Activated CD4-positive, alpha-beta T cell treated with anti-CD3 and anti-CD28 coated beads, Interleukin-2, amount 50 U/mL, for 4 hours (primary cell): ENCODE data around the gene TICAM1.
A peak's percentile ranks its signal among the peaks of the same experiment; 100 is the strongest.
"Not testable (repeated sequence)": the region's sequence is repeated elsewhere in the genome, so short reads cannot be mapped to it uniquely, and the experiment has no call there.

Experiments used
- DNase-seq, 2 experiments: peaks; one replicate each; pipeline ENCODE4 v3.0.0-alpha.2; 2020

TICAM1 gene

GRCh38 chr19:4831304-4831978 is at the start of gene TICAM1:
TICAM1 (minus strand) TSS chr19:4831712; CDS start chr19:4818377, 13,335 bp downstream.
- peak; percentile 73 to 76 for DNase-seq

- DNase-seq = no peak
Observed at GRCh38 chr19:4879041-4879440, 47.5 kb upstream of the TICAM1 start.

DNA sequence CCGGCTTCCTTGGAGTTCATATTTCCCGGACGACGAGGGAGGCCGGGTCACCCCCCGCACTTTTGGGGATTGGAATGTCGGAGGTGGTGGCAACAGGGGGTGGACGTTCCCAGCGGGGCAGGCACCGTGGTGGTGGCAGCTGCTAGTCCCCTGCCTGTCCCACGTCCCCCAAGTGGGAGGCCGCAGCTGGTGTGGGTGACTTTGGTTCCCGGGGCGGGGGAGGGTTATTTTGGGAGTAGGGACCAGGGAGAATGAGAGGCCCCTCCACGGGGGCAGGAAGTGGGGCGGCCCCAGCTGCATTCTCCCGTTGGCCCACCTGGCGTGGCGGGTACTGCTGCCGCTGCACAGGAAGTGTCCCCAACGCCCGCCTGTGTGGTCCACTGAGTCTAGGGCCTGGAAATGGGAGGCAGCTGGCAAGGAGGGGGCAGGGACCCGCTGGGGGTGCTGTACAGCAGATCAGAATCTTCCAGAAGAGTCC is 47.0 kb upstream of the TICAM1 start:
- no peak for DNase-seq

DNA sequence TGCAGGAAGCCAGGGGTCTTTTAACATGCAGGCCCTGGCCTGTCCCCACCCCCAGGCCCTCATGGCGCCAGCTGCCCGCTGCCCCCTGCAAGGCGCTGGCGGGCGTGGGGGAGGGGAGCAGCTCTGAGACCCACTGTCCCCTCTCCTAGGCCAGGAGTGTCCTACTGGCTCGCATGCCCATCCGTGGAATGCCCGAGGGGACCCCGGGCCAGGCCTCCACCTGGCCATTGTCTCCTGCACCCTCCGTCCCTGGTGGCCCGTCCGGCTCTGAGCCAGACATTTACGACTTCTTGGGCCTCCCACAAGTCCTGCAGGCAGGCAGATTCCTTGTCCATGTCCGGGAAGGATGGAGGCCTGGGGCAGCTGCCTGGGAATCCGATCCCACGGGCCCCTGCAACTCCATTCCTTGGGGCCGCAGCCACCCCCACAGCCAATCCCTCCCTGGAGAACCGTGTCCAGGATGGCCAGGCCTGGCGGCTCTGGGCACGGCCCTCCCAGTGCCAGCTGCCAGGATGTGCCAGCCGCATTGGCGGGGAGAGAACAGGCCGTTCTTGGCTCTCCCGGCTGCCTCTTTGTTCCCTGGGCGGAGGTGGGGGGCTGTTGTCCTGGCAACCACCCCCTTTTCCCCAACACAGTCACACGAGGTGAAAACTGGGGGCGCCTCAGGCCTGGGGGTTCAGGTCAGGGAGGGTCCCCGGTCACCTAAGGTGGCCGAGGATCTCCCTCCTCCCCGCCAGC is 46.4 kb upstream of the TICAM1 start:
- DNase-seq = no peak

DNA sequence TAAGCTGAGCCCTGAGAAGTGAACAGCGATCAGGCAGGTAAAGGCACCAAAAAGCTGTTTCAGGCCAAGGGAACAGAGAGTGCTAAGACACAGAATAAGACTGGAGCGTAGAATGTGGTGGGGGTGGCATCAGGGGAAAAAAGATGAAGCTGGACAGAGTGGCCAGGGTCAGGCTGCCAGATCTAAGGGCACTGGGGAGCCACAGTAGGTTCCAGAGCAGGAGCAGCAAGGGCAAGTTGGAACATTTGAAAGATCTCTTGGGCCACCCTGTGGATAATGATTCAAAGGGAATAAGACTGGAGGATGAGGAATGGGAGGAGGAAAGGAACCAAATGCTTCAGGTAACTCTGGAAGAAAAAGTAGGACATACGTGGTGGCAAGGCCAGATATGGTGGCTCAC is 42.4 kb upstream of the TICAM1 start:
- DNase-seq = no peak

- no peak for DNase-seq
Observed at GRCh38 chr19:4871711-4872110, 40.2 kb upstream of the TICAM1 start.

DNA sequence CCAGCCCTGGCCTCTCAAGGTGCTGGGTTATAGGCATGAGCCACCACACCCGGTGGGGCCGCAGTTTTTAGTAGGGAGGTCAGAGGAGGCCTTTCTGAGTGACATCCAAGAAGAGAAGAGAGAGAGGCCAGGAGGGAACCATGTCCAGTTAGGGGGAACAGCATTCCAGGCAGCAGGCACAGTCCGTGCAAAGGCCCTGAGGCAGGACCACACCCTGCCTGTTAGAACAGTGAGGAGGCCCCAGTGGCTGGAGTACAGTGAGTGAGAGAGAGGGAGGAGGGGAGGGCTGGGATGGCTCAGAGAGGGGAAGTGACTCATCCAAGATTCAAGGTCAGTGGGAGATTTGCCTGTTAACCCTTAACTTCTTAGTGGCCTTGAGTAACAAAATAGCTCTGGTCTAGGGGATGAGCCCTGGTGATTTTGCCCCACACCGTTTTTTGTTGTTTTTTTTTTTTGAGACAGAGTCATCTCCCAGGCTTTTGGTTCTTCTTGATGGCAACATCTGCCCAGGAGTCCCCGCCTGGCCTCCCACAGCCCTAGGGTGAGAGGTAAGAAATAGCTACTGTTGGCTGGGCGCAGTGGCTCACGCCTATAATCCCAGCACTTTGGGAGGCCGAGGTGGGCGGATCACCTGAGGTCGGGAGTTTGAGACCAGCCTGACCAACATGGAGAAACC is 38.7 kb upstream of the TICAM1 start:
- no peak for DNase-seq

GRCh38 chr19:4868286-4868834 is 36.8 kb upstream of the TICAM1 start:
- no peak for DNase-seq

GRCh38 chr19:4867534-4868285 is 36.2 kb upstream of the TICAM1 start, which contains the start of gene PLIN3:
PLIN3 (minus strand) TSS chr19:4867667; CDS start chr19:4861394, 6,273 bp downstream.
- peak; percentile 91 to 92 for DNase-seq

DNA sequence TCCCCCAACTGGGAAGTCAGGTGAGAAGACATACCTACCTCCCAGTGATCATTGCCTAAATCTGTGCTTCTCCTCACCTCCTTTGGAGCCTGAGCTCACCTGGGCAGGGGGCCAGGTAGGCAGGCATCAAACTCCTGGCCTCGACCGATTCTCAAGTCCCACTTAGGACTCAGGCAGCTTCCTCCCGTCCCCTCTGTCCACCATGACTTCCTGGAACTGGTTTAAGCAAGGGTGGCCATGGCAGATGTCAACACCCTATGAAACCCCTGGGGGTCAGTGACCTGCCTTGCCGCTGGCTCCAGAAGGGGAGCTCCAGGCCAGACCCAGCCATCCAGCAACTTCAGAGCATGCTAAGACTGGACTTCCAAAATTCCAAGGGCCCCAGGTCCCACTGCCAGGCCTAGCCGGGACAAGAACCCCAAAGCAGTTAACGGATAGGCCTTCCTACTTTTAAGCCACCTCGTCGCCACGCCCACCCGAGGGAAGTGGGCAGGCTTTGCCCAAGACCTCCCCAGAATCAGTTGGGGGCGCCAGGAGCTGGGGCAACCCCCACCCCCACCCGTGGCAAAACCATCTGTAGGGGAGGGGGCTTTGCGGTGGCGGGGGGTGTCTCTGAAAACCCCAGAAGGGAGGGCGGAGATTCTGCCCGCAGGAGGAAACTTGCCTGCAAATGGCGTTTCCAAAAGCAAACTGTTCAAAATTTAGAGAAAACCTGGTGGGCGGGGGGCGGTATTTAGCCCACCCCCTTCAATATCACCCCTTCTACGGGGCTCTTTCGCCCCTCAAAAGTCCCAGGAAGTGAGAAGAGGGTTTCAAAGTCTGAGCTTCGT is 35.3 kb upstream of the TICAM1 start:
- peak; percentile 35 to 42 for DNase-seq

DNA sequence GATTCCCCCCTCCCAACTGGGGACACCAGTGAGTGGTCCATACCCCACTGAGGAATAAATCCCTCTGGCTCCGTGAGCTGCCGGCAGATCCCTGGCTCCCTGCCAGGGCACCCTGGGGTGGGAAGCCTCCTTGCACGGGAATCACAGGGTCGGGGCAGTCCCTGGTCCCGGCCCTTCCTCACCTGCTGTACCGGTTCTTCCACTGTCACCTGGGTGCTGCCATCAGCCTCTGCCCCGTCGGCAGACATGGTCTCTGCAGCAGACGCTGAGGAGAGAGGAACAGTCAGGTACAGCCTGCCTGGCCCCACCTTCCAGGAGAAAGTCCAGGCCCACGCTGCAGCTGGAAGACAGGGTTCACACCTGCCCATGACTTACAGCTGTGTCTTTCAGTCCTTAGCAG is 29.6 kb upstream of the TICAM1 start:
- DNase-seq = no peak

DNA sequence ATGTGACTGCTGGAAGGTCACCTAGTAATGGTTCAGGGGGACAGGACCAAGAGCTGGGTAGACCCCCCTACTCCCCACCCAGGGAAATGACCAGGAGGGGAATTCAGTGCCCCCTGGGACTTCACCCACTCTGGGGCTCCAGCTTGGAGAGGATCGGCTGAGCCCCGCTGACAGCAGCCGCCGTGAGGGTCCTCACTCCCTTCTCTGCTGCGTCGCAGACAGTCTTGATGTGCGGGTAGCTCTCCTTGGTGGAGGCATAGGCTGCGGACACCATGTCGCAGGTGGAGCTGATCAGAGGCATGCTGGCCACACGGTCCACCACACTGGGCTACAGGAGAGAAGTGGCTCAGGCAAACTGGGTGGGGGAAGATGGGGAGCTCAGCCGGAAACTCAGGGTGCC is 28.2 kb upstream of the TICAM1 start:
- DNase-seq = no peak

GRCh38 chr19:4856468-4856867 is 25.0 kb upstream of the TICAM1 start:
- DNase-seq = not testable (repeated sequence)

- DNase-seq = not testable (repeated sequence)
Observed at GRCh38 chr19:4853506-4853905, 22.0 kb upstream of the TICAM1 start.

- DNase-seq = no peak
Observed at GRCh38 chr19:4852484-4852883, 21.0 kb upstream of the TICAM1 start.

DNA sequence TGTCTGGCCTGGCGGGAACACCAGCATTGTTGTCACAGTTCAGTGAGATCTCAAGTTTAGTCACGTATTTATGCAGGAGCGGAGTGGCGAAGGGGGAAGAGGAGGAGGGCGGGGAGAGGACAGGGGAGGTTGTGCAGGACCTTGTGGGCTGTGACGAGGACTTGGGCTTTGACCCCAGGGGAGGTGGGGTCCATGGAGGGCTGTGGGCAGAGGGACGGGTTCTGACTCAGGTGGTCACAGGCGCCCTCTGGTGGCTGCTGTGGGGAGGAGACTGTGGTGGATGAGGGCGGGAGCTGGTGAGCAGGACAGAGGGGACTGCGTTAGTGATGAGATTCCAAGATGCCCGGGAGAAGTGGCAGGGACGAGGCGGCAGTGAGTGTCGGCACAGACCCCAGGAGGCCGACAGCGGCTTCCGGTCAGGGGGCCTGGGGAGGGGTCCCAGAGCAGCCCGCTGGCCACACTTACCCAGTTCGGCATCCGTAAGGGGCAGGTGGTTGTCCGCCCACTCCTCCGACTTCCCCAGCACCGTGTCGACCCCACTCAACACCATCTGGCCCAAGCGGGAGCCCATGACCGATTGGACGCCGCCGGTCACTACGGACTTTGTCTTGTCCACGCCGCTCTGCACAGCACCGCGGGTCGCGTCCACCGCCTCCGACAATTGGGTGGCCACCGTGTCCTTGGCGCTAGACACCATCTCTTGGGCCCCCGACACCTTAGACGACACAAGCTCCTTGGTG is 20.2 kb upstream of the TICAM1 start:
- DNase-seq = peak; percentile 74 to 79

DNA sequence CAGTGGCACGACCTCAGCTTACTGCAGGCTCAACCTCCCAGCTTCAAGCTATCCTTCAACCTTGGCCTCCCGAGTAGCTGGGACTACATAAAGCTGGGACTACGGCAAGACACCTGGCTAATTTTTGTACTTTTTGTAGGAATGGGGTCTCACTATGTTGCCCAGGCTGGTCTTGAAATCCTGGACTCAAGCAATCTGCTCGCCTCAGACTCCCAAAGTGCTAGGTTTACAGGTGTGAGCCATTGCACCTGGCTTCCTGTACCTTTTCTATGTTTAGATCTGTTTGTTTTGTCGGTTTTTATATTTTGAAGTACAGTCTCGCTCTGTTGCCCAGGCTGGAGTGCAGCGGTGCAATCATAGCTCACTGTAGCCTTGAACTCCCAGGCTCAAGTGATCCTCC is 17.5 kb upstream of the TICAM1 start:
- no peak for DNase-seq

DNA sequence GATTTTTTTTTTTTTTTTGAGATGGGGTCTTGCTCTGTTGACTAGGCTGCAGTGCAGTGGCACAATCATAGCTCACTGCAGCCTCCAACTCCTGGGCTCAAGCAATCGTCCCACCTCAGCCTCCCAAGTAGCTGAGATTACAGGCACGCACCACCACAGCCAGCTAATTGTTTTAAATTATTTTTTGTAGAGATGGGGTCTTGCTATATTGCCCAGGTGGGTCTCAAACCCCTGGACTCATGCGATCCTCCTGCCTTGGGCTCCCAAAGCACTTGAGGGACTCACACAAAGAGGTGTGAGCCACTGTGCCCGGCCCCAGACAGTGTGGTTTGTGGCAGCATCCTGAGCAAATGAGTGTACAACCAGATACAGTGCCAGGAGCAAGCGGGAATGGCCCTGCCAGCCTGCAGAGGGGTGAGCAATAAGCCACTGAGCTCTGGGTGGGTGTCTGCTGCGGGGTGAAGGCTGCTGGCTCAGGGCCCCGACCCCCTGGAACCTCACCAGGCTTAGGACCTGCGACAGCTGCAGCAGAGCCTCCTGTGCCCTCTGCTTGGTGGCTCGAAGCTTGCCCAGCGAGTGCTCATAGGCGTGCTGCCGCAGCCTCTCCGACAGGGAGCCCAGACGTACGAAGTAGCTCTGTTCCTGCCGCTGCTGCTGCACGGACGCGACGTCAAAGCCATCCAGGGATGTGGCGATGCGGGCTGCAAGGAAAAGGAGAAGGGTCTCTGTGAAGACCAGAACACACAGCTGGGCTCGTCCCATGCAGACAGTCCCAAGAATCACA is 15.9 kb upstream of the TICAM1 start:
- DNase-seq = no peak

DNA sequence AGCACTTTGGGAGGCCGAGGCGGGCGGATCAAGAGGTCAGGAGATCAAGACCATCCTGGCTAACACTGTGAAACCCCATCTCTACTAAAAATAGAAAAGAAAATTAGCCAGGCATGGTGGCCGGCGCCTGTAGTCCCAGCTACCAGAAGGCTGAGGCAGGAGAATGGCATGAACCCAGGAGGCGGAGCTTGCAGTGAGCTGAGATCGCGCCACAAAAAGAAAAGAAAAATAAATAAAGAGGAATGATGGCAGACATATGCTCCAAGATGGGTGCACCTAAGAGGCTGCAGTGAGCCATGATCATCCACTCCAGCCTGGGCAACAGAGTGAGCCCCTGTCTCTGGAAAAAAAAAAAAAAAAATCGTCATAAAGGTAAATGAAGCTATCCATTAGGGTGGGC is 14.5 kb upstream of the TICAM1 start:
- not testable (repeated sequence) for DNase-seq
